D721Med (cell line): Measurements from ENCODE around the gene UBA5.

Source experiments
- DNase-seq: peaks from one replicate; pipeline ENCODE4 v3.0.0; 2011; ENCODE audit warnings: low spot score; ENCODE audit not compliant: insufficient read length
- FAIRE-seq: peaks from 2 replicates; lab custom pipeline; 2011; peaks lifted over from hg19 to GRCh38; lab: Jason Lieb, UNC
- TF ChIP-seq, protein P1 (sequence below): IDR thresholded peaks from 2 replicates; pipeline ENCODE4 v1.5.1; 2012; ENCODE audit warnings: mild to moderate bottlenecking, control low read depth; ENCODE audit not compliant: insufficient read depth; ENCODE audit errors: missing control alignments

The UBA5 gene

DNA sequence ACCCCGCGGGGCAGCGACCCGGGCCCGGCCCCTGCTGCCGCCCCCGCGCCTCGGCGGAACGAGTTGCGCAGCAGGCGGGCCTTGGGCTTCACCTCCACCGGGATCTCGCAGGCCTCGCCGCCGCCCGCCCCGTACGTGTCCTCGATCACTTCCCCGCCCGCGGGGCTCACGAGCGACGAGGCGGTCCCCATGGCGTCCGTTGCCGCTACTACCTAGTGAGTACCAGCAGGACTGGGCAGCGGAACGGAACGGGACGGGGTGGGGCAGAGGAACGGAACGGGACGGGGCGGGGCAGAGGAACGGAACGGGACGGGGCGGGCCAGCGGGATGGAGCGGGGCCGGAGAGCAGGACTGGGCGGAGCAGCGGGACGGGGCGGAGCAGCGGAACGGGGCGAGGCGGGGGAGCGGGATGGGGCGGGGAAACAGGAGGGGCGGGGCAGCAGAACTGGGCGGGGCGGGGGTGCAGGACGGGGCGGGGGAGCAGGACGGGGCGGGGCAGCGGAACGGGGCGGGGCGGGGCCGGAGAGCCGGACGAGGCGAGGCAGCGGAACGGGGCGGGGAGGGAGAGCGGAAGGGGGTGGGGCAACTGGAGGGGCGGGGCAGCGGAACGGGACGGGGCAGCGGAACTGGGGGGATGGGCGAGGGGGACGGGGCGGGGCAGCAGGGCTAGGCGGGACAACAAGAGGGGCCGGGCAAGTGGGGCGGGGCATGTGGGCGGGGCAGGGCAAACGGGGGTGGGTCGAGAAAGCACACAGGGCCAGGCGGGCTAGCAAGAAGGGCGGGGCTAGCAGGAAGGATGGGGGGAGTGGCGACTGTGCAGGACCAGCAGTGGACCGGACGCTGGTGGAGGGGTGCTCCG is 62.3 kb downstream of the UBA5 start, which contains the start of gene NPHP3:
NPHP3 (minus strand) TSS at position 245 of the 859 bp plus-strand sequence; CDS start at position 191, 54 bp downstream.
- FAIRE-seq (no peak), DNase-seq (peak; percentile 91)
- TF ChIP-seq, protein P1, sequence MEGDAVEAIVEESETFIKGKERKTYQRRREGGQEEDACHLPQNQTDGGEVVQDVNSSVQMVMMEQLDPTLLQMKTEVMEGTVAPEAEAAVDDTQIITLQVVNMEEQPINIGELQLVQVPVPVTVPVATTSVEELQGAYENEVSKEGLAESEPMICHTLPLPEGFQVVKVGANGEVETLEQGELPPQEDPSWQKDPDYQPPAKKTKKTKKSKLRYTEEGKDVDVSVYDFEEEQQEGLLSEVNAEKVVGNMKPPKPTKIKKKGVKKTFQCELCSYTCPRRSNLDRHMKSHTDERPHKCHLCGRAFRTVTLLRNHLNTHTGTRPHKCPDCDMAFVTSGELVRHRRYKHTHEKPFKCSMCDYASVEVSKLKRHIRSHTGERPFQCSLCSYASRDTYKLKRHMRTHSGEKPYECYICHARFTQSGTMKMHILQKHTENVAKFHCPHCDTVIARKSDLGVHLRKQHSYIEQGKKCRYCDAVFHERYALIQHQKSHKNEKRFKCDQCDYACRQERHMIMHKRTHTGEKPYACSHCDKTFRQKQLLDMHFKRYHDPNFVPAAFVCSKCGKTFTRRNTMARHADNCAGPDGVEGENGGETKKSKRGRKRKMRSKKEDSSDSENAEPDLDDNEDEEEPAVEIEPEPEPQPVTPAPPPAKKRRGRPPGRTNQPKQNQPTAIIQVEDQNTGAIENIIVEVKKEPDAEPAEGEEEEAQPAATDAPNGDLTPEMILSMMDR, result no peak

DNA sequence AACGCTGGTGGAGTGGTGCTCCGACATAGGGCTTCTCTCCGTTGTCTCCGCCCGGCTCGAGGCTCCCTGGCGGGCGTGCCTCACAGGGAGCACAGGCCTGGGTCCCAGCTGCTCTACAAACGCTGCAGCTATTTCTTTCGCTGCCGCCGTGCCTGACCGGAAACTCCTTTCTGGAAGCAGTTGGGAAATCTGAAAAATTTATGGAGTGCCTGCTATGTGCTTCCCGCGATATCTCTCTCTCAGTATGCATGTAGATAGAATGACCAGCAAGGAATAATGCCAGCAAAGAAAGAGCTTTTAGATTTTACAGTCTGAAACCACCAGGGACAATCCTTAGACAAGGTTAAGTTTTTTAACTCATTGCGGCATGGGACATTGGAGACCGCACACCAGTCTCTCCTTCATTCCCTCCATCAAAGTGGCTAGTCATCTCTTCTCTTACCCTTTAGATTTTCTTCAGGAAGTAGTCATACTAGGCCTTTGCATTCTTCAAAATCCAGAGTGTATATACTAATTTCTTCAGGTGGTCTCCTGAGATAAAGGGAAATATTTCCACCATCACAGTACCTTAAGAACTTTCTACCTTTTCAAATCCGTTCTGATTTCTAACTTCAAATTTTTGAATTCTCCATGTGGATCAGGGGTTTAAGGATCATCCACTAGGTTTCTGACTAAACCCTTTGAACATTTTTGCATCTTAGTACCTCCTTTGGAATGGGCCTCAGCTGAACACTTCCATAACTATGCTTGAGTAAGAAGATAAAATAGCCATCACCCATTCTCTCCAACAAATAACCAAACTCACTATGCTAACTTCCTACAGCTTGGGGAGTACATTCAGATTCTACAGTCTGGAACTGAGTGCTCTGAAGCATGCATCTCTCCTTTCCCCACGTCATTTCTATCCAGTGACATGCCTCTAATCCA is 63.2 kb downstream of the UBA5 start:
- DNase-seq, result no peak
- no peak for FAIRE-seq
- TF ChIP-seq, protein P1, result no peak

DNA sequence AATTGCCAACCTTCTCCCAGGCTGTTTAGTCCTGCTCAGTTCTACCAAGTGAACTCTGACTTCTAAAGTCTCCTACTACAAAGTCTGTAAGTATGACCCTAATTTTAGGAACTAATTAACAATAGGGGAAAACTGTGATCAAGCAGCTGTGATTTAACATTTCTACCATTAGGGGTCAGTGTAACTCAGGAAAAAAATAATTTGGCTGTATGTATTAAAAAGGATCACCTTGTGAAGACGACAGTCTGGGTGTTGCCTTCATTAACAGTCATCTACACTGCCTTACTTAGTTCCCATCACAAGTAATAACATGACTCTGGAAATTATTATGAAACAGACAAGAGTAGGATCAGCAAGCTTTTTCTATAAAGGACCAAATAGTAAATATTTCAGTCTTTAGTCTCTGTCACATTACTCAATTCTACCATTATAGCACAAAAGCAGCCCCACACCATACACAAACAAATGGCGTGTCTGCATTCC is 66.3 kb downstream of the UBA5 start:
- TF ChIP-seq, protein P1, result peak; percentile 69
- FAIRE-seq (peak; percentile 38), DNase-seq (peak; percentile 31)
